GM21390 (cell line): ENCODE results near the gene TNFRSF13B.
"Not testable (repeated sequence)": the region's sequence is repeated elsewhere in the genome, so short reads cannot be mapped to it uniquely, and the experiment has no call there.

Experiments
- ATAC-seq: cut with Tn5 transposase; IDR thresholded peaks from one replicate; pipeline ENCODE4 v1.9.1; 2021; ENCODE audit not compliant: unreplicated experiment

Gene TNFRSF13B

GRCh38 chr17:17007891-17008290 is 36.0 kb upstream of the TNFRSF13B start:
- not testable (repeated sequence) for ATAC-seq

DNA sequence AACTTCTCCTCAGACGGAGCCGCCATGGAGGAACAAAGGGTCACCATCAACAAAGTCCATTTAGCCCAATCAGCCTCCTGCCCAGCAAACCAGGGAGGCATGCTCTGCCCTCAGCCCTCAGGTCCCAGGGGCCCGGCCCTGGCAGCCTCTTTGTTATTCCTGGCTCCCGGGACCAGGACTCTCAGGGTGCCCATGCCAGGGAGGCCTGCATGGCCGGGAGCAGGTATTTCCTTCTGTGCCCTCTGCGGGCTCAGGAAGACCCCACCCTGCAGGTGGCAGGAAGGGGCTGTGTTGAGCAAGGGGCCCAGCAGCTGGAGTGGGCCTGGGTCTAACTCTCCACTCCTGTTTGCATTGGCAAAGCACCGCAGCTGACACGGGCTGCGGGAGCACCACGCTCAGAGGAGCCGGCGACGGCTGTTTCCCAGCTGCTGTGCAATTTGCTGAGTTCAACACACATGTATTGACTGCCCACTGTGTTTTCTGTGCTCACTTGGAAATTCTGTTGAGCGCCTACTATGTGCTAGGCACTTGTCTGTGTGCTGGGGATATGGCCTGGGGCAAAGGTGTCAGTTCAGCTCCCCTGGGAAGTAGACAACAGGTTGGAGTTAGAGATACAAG is 33.2 kb upstream of the TNFRSF13B start:
- not testable (repeated sequence) for ATAC-seq

- ATAC-seq: no peak
Observed at GRCh38 chr17:17004251-17004996, 32.5 kb upstream of the TNFRSF13B start.

DNA sequence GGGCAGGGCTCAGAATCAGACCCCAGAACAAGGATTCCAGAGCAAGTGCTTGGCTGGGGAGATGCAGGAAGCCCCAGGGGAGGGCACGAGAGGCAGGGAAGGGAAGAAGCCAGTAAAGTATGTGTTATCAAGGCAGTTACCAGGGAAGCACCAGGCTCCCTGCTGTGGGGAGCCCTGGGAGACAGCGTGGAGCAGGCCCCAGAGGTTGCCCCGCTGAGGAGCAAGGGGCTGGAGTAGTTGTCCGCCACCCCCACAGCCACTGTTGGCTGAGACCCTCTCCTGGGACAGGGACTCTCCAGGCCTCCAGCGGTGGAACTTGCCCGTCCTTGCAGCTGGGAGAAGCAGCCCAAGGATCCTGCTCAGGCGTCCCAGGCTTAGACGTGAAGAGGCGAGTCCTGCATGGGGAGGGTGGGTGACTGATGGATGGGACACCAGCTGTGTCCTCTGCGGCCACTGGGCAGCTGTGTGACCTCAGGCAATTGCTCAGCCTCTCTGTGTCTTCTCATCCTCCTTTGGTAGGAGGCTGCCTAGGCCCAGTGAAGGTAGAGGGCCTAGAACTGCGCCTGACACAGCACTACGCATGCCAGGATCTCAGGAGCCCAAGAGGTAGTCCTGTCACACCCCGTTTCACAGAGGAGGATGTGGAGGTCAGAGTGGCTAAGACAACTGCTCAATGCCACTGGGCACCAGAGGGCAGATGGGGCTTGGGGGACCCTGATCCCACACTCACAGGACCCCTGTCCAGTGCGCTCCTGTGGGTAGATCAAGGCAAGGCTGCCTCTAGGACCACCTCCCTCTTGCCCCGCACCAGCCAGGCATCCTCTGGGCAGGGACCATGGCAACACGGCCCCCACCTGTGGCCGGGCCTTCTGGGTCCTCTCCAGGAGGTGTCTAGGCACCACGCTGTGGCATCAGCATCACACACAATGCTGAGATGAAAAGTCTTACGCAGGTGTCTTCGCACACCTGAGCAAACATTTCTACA is 31.1 kb upstream of the TNFRSF13B start:
- not testable (repeated sequence) for ATAC-seq

DNA sequence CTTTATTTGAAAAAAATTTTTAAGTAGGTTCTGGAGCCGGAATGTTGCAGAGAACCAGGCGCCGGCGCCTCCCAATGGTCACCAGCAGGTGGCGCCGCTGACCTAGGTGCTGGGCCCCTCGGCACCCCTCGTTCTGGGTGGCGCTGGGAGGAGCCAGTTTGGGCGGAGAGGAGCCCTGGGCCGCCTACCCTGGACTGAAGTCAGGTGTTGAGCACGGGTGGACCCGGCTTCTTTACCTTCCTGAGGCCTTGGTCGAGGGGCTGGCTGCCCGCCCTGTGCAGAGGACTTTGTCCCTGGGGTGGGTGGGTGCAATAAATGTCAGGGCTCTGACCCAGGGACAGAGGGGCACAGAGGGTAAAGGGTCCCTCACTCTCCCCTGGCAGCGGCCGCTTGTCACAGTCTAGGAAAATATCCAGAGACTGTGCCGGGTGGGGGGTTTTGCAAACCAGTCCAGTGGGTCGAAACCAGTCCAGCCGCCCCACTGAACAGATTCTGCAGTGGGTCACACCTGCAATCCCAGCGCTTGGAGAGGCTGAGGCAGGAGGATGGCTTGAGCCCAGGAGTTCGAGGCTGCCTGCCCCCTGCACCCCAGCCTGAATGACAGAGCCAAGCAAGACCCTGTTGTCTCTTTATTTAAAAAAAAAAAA is 30.1 kb upstream of the TNFRSF13B start:
- ATAC-seq: peak; percentile 77

DNA sequence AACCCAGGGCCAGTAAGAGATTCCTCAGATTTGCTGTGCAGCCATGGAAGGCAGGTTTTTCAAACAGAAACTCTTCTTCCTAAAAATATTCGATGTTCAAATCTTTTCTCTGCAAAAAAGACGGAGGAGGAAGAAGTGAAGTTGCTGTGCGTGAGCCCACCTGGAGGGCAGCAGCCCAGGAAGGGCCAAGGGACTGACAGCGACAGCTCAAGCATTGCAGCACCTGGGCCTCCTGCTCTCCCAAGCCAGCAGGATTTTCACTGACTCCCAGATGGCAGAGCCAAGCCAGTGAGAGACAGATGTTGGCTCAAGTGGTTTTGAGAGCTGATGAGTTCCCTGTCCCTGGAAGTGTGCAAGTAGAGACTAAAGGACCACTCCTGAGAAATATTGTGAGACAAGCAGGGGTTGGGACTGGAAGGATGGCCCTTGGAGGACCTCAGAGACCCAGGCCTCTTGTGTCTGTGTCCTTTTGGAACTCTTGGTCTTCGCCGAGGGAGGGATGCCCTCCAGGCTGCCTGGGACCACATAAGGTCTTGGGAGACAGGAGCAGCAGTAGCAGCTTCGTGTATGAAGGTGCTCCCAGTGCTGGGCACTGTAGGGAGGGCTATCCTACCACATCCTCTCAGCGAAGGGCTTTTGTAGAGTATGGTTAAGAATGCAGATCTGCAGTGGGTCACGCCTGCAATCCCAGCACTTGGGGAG is 29.3 kb upstream of the TNFRSF13B start:
- no peak for ATAC-seq

GRCh38 chr17:16999931-17000625 is 28.2 kb upstream of the TNFRSF13B start:
- ATAC-seq: no peak

DNA sequence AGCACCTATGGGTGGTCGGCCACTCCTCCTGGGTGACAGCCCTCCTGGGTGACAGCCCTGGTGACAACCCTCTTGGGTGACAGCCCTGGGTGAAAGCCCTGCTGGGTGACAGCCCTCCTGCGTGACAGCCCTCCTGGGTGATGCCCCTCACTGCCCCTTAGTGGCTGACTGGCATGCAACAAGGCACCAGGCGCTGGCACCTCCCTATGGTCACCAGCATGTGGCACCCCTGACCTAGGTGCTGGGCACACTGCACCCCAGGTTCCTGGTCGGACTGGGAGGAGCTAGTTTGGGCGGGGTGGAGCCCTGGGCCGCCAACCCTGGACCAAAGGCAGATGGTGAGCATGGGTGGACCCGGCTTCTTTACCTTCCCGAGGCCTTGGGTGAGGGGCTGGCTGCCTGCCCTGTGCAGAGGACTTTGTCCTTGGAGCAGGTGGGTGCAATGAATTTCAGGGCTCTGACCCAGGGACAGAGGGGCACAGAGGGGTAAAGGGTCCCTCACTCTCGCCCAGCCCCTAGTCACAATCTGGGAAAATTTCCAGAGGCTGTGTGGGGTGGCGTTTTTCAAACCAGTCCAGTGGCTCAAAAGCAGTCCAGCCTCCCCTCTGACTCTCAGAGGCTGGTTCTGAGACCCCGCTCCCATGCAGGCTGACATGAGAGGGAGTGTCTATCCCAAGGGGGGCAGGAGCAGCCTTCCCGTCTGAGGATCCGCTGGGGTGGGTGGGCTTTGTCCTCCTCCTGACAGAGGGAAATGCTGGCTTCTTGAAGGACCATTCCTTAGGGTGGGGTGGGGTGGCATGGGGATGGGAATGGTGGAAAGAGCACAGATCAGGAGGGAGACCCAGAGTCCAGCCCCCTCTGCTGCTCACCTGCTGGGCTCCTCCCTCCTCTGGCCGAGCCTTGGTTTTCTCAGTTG is 25.9 kb upstream of the TNFRSF13B start:
- no peak for ATAC-seq

DNA sequence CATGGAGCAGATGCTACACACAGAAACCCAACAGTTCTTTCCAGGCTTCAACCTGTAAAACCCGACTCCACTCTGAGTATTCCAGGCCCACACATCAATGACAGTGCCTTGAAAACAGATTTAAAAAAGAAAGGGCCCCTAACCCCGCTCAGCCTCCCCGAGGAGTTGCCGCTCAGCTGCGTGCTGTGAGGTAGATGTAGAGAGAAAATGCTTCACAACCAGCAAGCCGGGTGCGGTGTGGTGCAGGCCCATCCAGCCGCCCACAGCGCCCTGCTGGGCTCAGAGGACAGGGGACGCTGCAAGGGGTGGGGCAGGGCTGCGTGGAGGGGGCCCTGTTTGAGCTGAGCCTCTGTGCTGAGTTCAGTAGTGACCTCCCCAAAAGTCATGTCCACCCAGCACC is 24.8 kb upstream of the TNFRSF13B start:
- ATAC-seq: not testable (repeated sequence)

DNA sequence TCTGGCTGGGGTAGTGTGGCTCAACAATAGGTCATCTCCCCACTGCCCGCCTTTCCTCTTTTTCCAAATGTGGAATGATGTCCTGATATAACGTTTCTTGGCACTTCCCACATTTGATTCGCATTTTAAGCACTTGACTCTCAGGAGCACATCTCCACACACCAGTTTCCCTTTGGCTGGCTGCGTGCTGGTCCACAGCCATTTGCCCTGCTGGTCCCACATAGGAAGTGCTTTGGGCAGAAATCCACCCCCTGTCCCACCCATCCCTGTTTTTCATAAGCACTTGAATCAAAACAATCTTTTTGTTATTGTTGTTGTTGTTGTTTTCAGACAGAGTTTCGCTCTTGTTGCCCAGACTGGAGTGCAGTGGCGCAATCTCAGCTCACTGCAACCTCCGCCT is 24.0 kb upstream of the TNFRSF13B start:
- no peak for ATAC-seq

- no peak for ATAC-seq
Observed at GRCh38 chr17:16994631-16995030, 22.7 kb upstream of the TNFRSF13B start.

GRCh38 chr17:16991349-16992009 is 19.6 kb upstream of the TNFRSF13B start:
- ATAC-seq: no peak

DNA sequence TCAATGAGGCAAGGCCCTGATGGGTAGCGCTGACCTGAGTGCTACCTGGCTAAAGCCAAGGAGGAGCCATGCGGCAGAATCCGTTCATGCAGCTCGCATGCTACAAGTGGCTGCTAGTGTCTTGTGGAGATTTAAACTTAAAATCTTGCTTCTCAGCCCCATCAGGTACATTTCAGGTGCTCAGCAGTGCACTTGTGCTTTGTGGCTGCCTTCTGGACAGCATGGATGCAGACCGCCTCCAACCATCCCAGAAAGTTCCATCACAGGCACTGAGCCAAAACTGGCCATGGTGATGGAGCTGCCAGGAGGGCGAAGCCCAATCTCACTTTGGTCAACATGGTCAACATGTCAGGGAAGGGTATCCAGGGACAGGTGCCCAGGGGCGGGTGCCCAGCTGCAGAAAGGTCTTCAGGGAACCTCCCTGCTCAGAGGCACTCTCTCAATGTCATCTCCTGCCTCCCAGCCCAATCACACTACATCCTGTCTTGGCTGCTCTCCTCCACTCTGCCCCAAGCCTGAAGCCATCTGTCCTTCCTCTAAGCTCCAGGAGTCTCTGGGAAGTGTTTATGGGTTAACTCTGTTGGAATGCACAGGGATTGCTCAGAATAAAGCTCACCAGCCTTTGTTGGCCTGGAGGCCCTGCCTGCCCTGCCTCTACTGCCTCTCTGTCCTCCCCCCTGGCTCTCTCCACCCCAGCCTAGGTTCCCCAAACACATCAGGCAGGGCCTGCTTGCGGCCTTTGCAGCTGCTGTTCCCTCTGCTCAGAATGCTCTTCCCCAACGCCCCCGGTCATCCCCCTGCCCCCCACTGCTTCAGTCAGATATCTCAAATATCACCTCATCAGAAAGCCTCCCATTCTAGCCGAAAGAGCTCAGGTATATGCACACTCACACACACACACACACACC is 18.3 kb upstream of the TNFRSF13B start:
- ATAC-seq: no peak

DNA sequence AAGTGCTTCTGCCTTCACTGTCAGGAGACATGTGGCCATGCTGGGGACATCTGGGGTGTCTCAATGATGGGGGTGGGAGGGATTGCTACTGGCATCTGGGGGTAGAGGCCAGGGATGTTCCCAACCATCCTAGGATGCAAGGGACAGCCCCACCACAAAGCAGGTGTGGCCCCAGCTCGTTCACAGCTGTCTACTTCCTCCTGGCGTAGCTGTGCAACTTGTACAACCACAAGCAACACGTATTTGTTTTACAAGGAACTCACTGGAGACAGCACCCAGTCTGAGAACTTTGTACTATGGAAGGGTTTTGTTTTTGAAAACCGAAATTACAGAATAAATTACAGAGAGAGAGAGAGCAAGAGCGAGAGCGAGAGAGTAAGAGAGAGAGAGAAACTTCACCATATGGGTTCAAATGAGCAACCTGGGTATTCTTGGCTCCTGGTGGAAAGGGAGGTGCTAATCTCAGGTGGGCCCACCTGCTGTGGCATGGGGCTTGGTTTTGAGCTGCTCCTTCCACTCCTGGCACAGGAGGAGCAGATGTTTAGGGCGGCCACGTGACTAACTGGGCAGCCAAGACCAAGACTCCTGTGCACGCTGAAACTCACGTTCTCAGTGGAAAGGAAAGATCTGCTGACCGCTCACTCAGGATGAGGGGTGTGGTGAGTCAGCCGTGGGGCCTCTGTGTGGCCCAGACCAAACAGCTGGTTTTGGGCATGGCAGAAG is 17.5 kb upstream of the TNFRSF13B start:
- peak; percentile 29 for ATAC-seq

GRCh38 chr17:16988749-16989229 is 16.9 kb upstream of the TNFRSF13B start:
- ATAC-seq: peak; percentile 2

GRCh38 chr17:16987830-16988601 is 16.1 kb upstream of the TNFRSF13B start:
- peak; percentile 66 for ATAC-seq
